DMS153 (cell line): ENCODE data around the gene KRTAP10-8.
"Not testable (repeated sequence)": the region's sequence is repeated elsewhere in the genome, so short reads cannot be mapped to it uniquely, and the experiment has no call there.

Experiments
- DNase-seq: peaks from one replicate; lab custom pipeline; 2025; lab: John Stamatoyannopoulos, UW

KRTAP10-8 gene

DNA sequence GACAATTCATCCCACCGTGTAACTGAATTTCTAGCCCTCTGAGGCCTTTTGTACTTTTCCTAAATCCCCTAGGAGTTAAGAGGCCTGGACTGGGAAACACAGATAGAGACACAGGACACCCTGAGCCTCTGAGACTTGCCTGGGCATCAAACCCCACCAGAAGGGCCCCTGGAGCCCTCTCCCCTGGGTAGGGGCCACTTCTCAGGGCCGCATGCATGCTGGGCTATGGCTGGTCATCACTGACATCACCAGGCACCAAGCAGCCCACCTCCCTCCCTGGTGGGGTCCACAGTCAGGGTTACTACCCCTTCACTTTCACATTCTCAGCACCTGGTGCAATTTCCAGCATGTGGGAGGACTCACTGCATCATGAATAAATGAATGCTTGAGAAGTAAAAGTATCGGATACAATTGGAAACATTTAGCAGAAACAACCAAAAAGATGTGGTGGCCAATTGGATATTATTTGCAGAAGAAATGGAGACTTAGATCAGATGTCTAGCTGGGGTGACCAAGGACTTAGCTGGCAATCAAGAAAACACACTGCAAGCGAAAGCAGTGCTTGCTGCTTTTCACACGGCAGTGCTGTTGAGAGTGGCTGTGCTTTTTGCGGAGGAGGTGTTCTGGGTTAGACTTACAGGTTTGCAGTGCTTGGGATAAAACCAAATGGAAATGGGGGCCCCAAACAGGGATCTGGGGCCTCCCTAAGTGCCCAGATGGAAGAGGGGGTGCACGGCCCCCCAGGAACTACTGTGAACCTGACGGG is 12.4 kb upstream of the KRTAP10-8 start:
- no peak for DNase-seq

DNA sequence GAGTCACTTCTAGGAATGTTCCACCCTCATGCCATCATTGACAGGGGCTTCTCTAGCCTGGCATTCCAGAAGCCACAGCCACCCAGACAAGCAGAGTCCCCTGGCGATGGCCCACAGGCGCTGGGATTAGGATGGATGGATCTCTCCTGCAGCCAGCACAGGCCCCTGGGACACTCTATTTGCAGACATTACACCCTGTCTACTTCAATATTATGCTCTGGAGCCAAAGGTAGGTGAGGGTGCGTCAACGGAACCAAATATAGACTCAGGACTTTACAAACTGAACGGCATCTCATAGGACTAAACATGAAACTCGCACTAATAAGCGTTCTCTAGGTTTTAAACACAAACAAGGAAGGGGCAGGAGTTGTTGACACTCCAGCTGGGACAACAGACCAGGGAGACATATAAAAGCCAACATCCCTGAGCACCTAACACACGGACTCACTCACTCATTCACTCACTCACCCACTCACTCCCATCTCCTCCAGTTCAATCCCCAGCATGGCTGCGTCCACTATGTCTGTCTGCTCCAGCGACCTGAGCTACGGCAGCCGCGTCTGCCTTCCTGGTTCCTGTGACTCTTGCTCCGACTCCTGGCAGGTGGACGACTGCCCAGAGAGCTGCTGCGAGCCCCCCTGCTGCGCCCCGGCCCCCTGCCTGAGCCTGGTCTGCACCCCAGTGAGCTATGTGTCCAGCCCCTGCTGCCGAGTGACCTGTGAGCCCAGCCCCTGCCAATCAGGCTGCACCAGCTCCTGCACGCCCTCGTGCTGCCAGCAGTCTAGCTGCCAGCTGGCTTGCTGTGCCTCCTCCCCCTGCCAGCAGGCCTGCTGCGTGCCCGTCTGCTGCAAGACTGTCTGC is 11.5 kb upstream of the KRTAP10-8 start, which contains the start of gene KRTAP10-7:
TSS of gene KRTAP10-7 (plus strand) at position 480 of the 861 bp plus-strand sequence. CDS start at position 505, 25 bp downstream.
- not testable (repeated sequence) for DNase-seq

DNA sequence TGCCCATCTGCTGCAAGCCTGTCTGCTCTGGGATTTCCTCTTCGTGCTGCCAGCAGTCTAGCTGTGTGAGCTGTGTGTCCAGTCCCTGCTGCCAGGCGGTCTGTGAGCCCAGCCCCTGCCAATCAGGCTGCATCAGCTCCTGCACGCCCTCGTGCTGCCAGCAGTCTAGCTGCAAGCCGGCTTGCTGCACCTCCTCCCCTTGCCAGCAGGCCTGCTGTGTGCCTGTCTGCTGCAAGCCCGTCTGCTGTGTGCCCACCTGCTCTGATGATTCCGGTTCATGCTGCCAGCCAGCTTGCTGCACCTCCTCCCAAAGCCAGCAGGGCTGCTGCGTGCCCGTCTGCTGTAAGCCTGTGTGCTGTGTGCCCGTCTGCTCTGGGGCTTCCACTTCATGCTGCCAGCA is 10.8 kb upstream of the KRTAP10-8 start:
- not testable (repeated sequence) for DNase-seq

DNA sequence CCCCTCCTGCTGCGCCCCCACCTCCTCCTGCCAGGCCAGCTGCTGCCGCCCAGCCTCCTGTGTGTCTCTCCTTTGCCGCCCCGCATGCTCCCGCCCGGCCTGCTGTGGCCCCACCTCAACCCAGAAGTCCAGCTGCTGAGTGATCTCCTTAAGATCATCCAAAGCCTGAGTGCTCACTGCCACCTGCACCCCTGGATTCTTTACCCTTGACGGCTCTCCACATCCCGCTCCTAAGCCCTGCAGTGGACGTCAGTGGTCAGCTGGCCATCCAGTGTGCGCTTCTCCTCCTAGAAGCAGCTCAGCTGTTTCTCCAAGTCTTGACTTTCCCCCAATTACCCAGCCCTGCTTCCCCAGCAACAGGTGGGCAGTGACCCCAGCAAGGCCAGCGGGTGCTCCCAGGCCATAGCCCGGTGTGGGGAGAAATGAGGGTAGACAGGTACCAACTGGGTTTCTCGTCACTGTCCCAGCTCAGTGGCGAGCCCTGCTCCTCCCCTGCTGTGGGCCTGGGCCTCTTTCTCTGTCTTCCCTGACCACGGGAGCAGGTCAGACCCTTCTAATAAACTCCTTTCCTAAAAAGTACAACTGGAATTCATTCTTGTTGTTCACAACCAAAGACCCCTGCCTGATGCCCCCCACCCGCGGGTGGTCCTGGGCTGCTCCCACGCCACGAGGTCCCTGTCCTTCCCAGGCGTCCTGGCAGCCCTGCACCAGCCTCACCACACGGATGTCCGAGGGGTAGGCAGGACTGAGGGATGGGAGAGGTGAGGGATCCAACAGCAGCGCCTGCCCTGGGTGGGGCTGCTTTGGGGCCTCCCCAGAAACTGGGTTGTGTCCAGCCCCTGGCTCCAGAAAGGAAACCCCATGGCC is 10.1 kb upstream of the KRTAP10-8 start:
- DNase-seq: no peak

DNA sequence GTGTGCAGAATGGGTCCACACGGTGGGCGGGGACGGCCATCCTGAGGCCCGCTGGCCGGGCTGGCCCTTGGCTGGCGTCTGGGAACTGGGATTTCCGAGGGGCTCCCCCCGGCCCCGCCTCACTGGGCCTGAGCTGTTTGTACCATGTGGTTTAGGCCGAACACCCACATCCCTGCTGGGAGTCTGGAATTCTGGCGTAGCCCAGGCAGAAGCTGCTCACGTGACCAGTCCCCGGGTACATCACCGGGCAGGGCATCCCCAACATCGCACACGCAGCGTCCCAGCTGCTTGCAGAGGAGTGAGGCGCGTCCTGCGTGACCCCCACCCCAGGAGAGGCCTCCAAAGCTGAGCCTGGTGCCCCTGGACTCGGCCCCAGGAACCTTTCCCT is 9.4 kb upstream of the KRTAP10-8 start:
- DNase-seq: no peak

DNA sequence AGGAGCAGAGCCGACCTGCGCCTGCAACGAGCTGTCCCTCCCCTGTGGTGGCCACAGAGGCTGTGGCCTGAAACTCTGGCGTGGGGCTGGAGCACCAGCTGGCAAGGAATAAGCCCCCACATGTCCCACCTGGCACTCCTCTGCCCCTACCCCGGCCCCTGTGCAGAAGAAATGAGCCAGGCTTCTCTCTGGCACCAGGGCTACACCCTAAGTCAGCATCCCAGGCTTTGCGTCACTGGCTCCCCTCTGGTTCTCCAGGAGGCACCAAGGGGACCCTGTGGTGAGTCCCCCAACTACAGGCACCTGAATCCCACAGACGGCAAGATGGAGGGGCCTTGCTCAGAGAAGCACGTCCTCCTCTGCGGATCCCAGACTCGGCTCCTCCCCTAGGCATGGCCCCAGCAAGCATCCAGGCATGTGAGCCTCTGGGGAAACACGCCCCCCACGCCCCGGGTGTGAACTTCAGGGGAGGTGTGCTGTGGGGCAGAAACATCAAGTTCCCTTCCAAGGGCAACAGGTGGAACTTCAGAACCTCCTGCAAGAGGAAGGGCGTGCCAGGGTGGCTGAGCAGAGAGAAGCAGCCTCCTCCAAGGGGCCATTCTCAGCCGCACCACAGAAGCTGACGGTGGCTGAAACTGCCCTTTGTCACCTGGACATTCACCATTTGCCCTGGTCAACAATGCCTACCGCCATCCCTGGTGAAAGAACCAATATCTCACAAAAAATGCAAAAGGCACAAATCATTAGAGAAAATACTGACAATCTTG is 8.6 kb upstream of the KRTAP10-8 start:
- no peak for DNase-seq

DNA sequence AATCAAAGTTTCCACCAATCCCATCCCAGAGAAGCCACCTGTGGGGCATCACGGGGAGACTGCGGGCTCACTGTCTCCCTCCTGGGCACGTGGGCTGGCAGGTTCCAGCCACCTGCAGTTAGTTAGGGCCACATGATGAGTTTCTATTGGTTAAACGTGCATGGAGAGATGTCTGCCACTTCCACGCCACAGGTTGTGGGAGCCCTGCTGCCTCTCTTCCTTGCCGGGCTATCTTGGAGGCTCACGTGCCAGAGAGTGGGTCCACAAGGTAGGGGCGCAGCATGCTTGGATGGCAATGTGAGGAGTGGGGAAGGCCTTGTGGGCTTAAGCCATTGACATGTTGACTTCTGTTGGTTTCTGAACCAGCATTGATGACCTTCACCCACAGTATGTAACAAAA is 8.0 kb upstream of the KRTAP10-8 start:
- no peak for DNase-seq

DNA sequence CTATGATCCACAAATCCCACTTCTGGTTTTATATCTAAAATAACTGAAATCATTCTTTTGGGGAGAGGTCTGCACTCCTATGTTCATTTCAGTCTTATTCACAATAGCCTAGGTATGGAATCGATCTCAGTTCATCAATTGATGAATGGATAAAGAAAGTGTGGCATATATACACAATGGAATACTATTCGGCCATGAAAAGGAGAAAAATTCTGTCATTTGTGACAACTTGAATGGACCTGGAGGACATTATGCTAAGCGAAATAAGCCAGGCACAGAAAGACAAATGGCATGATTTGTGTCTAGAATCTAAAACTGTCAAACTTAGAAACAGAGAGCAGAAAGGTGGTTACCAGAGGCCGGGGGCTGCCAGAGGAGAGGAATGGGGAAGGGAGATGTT is 5.4 kb upstream of the KRTAP10-8 start:
- DNase-seq: no peak

DNA sequence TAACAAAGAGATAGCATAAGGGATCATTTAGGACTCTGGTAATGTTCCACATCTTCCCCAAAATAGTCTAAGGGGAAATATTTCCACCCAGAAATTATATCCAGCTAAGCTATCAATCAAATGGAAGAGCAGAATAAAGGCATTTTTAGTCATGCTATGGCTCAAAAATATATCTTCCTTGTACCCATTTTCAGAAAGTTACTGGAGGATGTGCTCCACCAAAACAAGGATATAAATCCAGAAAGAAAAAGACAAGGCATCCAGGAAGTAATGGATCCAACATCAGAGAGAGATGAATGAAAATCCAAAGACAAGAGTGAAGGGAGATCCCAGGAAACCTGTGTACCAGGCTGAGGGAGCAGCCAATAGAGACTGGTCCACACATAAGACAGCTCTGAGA is 2.7 kb upstream of the KRTAP10-8 start:
- DNase-seq: no peak

DNA sequence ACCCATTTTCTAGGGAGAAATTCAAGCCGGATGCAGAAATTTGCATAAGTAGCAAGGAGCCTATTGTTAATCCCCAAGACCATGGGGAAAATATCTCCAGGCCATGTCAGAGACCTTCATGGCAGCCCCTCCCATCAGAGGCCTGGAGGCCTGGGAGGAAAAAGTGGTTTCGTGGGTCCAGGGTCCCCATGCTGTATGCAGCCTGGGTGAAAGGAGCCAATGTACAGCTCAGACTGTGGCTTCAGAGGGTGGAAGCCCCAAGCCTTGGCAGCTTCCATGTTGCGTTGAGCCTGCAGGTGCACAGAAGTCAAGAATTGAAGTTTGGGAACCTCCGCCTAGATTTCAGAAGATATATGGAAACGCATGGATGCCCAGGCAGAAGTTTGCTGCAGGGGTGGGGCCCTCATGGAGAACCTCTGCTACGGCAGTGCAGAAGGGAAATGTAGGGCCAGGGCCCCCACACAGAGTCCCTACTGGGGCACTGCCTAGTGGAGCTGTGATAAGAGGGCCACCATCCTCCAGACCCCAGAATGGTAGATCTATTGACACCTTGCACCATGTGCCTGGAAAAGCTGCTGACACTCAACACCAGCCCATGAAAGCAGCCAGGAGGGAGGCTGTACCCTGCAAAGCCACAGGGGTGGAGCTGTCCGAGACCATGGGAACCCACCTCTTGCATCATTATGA is 1.6 kb upstream of the KRTAP10-8 start:
- not testable (repeated sequence) for DNase-seq

DNA sequence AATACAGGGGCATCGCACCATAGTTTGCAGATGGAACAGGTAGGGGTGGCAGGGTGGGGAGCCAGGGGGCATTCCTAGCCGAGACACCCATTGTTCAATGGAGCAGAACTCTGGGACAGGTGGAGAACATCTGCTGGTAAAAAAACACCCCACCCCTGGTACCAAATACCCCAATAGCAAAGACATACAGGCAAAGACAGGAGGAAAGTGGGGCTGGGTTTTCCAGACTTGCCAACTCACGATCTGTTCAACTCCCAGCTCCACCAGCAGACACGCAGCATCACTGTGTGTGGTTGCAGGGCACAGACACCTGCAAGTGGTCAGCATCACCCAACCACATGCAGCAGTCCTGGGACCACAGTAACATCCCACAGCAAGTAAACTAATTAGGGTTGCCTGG is 328 bp upstream of the KRTAP10-8 start:
- DNase-seq: no peak

DNA sequence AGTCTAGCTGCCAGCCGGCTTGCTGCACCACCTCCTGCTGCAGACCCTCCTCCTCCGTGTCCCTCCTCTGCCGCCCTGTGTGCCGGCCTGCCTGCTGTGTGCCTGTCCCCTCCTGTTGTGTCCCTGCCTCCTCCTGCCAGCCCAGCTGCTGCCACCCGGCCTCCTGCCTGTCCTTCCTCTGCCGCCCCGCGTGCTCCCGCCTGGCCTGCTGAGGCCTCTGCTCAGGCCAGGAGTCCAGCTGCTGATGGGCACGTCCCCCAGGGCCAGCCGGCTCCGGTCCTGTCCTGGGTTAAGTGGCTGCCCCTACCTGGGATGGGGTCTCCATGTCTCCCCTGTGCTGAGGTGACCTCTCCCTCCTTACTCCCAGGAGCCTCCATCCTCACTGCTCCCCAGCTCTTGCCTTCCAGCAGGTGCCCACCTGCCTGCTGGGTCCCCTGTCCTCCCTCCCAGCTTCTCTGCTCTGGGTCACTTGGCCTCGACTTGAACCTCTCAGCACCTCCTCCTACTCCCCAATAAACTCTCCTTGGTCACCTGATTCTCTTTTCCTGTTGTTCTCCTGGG is 870 bp downstream of the KRTAP10-8 start:
- no peak for DNase-seq

DNA sequence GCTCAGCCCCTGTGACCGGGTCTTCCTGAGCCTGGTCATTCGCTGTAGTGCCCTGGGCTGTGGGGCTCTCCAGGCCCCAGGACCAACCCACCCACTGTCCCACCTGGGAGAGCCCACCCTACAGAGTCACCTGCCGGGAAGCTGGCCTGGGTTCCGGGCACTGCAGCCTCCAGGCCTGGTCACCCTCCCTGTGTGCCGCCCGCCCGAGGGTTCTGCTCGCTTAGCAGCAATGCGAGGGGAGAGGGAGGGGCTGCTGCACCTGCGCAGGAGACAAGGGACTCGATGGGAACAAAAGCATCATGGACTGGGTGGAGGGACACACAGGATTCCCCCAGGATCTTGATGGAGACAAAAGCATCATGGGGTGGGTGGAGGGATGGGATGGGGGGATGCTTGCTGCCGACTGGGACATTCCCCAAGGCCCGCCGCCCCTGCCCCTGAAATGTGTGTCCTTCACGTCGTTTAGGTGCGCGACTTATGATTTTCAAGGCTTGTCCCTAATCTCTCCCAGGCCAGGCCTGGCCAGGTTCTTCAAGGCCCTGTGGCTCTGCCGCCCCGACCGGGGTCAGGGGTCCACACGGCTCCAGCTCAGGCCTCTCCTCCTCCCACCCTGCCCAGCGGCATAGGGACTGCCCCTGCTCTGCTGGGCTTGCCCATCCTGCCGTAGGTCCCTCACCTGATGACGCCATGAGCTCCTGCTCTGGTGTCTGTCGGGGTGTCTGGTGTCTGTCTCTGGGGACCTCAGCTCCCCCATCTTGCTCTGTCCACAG is 1.7 kb downstream of the KRTAP10-8 start:
- DNase-seq: no peak

DNA sequence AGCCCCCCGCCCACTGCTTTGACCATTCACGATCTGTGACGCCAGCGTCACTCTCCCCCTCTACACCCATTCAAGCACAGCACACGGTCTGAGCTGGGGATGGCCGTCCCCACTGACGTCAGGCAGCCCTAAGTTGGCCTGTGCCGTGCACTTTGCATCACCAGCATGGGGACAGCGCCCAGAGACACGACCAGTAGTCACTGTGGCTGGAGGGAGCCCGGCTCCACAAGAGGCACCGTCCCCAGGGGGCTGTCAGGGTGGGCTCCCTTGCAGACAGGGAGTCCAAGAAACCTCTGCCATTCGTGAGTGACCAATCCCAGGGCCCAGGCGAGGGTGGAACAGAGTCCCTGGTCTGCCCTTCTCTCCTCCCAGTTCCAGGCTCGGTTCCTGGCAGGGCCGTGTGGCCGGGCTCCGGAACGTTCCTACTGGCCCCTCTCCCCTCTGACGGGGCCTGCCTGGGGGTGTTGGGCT is 2.3 kb downstream of the KRTAP10-8 start:
- no peak for DNase-seq

DNA sequence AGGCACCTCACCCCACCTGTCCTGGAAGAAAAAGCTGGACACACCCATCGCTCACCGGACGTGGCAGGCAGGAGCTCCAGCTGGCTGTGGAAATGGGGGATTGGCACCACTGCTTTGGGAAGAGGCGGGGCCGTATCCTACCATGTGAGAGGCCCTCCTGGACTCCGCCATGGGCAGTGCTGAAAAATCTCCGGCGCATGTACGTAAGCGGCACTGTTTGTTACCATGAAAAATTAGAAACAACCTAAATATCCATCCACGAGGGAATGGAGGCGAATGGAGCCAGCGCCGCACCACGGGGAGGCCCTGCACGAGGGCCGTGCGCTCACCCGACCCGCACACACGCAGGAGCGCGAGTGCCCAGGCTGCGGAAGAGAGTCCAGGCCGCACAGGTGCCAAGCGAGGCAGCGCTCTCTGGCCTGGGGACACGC is 3.1 kb downstream of the KRTAP10-8 start:
- DNase-seq: no peak

DNA sequence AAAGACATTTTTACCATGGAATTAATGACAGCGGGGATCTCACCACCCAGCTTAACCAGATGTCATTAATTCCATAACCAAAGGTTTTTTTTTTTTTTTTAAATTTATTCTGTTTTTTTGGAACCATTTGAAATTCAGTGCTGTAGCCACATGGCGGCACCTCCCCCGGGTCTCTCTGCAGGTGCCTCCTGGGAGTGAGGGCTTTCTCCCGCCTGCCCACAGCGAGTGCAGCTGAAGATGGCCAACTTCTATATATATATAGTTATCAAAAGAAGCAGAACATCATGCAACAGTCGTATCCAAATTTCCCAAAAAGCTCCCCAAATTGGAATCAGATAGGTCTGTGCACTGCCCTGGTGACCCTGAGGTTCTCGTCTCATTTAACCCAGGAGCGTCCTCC is 3.6 kb downstream of the KRTAP10-8 start:
- DNase-seq: no peak

DNA sequence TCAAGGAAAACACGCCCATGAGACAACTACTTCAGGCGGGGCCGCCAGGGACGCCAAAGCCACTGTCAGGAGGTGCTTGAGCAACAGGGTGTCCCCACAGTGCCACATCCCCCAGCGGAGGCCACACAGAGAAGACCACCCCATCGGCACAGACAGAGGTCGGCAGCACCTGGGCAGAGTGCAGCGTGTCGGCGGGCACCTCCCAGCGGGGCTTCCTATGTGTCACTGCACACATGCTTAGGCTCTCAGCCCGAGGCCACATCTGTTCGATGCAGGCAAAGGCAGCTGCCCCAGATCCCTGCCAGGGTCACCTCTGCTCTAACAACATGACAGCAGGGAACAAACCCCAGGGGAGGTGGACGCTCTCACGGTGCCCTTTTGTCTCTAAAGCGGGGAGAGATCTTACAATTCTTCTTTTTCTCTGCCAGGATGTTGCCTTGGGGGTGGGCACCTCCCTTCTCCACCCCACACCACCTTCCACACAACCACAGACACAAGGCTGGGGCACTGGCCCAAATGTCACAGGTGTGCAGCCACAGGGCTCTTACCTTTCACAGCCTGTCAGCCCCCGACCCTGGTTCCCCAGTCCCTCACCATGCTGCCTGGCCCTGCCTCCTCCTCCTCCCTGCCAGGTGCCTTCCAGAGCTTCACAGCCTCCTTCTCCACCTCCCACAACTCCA is 4.2 kb downstream of the KRTAP10-8 start:
- DNase-seq: no peak

DNA sequence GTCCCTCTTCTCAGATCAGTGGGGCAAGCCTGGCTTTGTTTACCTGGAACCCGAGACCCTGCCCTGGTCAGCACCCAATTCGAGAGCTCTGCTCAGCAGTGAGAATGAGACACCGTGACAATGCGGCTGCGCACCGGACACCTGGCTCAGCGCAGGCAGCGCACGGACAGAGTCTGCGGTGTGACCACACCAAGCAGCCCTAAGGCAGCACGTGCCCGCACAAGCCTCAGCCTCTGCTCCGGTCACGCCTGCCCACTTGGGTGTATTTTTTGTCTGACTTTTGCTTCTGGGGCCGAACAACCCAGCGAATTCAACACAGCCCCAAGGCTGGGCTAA is 4.7 kb downstream of the KRTAP10-8 start:
- no peak for DNase-seq

DNA sequence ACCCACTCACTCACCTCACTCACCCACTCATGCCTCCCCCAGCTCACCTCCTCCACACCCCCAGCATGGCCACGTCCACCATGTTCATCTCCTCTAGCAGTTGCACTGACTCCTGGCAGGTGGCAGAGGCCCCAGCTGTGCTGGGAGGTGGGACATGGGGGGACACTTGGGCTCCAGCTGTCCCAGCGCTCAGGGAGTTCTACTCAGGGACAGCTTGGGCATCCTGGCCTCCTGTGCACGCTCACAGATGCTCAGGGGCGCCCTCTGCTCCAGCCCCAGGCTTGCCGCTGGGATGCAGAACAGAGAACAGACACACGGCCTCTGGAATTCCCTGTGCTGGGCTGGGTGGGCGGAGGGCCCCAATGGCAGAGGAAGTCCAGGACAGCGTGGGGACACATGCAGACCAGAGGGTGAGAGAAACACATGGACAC is 5.2 kb downstream of the KRTAP10-8 start:
- DNase-seq: no peak
